HepG2 (cell line): Measurements from ENCODE around the gene IKZF3. TPM values are rescaled to one million over a fixed set of nuclear protein-coding genes. Genes with fewer than 3 reads are reported as not detected.

Experiments
- ATAC-seq: fragments of 200-7000 bp; cut with Tn5 transposase; 3 replicates; pipeline ENCODE4 v1.9.1; 2020; ENCODE audit warnings: mild to moderate bottlenecking, moderate library complexity
- BruUV-seq: library from RNA; stranded (reverse); fragments of 400-500 nt; replicated peaks from 2 replicates; lab custom pipeline; 2021; lab: Mats Ljungman, UMichigan
- CTCF ChIA-PET: fragments of 300-600 bp; formaldehyde crosslinking; extraction: SDS; loops from one replicate; lab custom pipeline; 2021; ENCODE audit warnings: low total read pairs, inconsistent platforms, low intra/inter-chr PET ratio; lab: Yijun Ruan, JAX
- POLR2A ChIA-PET: fragments of 350-600 bp; sonication (Branson Sonifier 250); formaldehyde crosslinking; loops from one replicate; lab custom pipeline; 2020; ENCODE audit warnings: antibody characterized with exemption, inconsistent platforms; lab: Yijun Ruan, JAX
- DNase-seq: peaks from one replicate; pipeline ENCODE4 v3.0.0-alpha.2; 2015; ENCODE audit warnings: low spot score
- FAIRE-seq: peaks from 3 replicates; lab custom pipeline; 2011; peaks lifted over from hg19 to GRCh38; lab: Jason Lieb, UNC
- H2AFZ ChIP-seq: one replicate; pipeline ENCODE4 v1.6.1; 2011; ENCODE audit warnings: low read length, inconsistent platforms
- H3K27ac ChIP-seq: fragments of 300-600 bp; 3 replicates; pipeline ENCODE4 v1.8.0; 2011; ENCODE audit warnings: mixed run types, mild to moderate bottlenecking, mixed read lengths, low read length, inconsistent platforms; ENCODE audit not compliant: insufficient read depth; ENCODE audit errors: extremely low read length
- H3K27me3 ChIP-seq, 2 experiments: fragments of 200-600 bp in 1 of 2; 2 replicates in 1 of 2; 3 replicates in 1 of 2; pipeline versions ENCODE4 v1.6.0 to v1.8.0; 2011; ENCODE audit warnings: low read length in 2 of 2, mild to moderate bottlenecking in 2 of 2, moderate library complexity in 2 of 2, inconsistent platforms in 1 of 2; ENCODE audit not compliant: insufficient read depth in 2 of 2, control insufficient read depth in 1 of 2
- H3K36me3 ChIP-seq, 2 experiments: fragments of 200-600 bp in 1 of 2; replicated peaks in 1 of 2; 2 replicates in 1 of 2; 3 replicates in 1 of 2; pipeline versions ENCODE4 v1.5.1 to v1.8.0; 2011; ENCODE audit warnings: low read length in 2 of 2, inconsistent platforms in 1 of 2; ENCODE audit not compliant: insufficient read depth in 2 of 2, control insufficient read depth in 1 of 2
- H3K4me1 ChIP-seq: 2 replicates; pipeline ENCODE4 v1.5.1; 2012; ENCODE audit warnings: low read length, inconsistent platforms; ENCODE audit not compliant: insufficient read depth
- H3K4me2 ChIP-seq: 2 replicates; pipeline ENCODE4 v1.6.0; 2011; ENCODE audit warnings: low read depth, low read length, inconsistent platforms
- H3K4me3 ChIP-seq, 3 experiments: fragments of 200-600 bp in 1 of 3; sonication (generic), shearing (Covaris generic) in 1 of 3; replicated peaks in 1 of 3; 2 replicates each; pipeline ENCODE4 v1.5.1; 2011 to 2016; ENCODE audit warnings: low read length in 3 of 3, inconsistent platforms in 2 of 3, low read depth in 2 of 3, mild to moderate bottlenecking in 2 of 3, control low read depth in 1 of 3, mixed read lengths in 1 of 3; ENCODE audit not compliant: insufficient read depth in 1 of 3
- H3K79me2 ChIP-seq: one replicate; pipeline ENCODE4 v1.6.1; 2011; ENCODE audit warnings: low read length, inconsistent platforms; ENCODE audit not compliant: insufficient read depth
- H3K9ac ChIP-seq: 2 replicates; pipeline ENCODE4 v1.6.0; 2011; ENCODE audit warnings: mild to moderate bottlenecking, low read depth, low read length, inconsistent platforms; ENCODE audit not compliant: insufficient read depth
- H3K9me3 ChIP-seq: 2 replicates; pipeline ENCODE4 v1.5.1; 2012; ENCODE audit warnings: mild to moderate bottlenecking, low read length
- H4K20me1 ChIP-seq: 2 replicates; pipeline ENCODE4 v1.6.0; 2011; ENCODE audit warnings: inconsistent platforms, mild to moderate bottlenecking, low read length, moderate library complexity; ENCODE audit not compliant: insufficient read depth
- FOXA3 ChIP-seq: IDR thresholded peaks from 2 replicates; pipeline ENCODE4 v1.6.1; 2016; ENCODE audit warnings: missing genetic modification reagents, missing compliant biosample characterization
- HES4 ChIP-seq: sonication (generic); formaldehyde crosslinking; IDR thresholded peaks from 2 replicates; pipeline ENCODE4 v1.9.0; 2021; ENCODE audit warnings: mild to moderate bottlenecking, missing genetic modification reagents, borderline replicate concordance
- HNF4A ChIP-seq: sonication (generic); formaldehyde crosslinking; IDR thresholded peaks from 2 replicates; pipeline ENCODE4 v1.4.0; 2020; ENCODE audit warnings: missing genetic modification reagents
- JARID2 ChIP-seq: sonication (generic); formaldehyde crosslinking; IDR thresholded peaks from 2 replicates; pipeline ENCODE4 v1.8.1; 2023; ENCODE audit warnings: missing genetic modification reagents, inconsistent platforms; ENCODE audit not compliant: insufficient replicate concordance
- KAT8 ChIP-seq: IDR thresholded peaks from 2 replicates; pipeline ENCODE4 v1.6.1; 2016; ENCODE audit warnings: missing genetic modification reagents, missing compliant biosample characterization
- NR1H2 ChIP-seq: sonication (generic); formaldehyde crosslinking; IDR thresholded peaks from 2 replicates; pipeline ENCODE4 v1.8.1; 2022; ENCODE audit warnings: low read depth, missing genetic modification reagents, borderline replicate concordance
- POLR2G ChIP-seq: fragments of 200-400 bp; formaldehyde crosslinking; IDR thresholded peaks from 2 replicates; pipeline ENCODE4 v1.6.1; 2018; ENCODE audit warnings: mild to moderate bottlenecking, low read depth, low read length, moderate library complexity
- THYN1 ChIP-seq: sonication (generic); formaldehyde crosslinking; IDR thresholded peaks from 2 replicates; pipeline ENCODE4 v1.8.1; 2023; ENCODE audit warnings: low read depth, mild to moderate bottlenecking, moderate library complexity, missing genetic modification reagents, borderline replicate concordance
- ZBTB20 ChIP-seq: sonication (generic); formaldehyde crosslinking; IDR thresholded peaks from 2 replicates; pipeline ENCODE4 v1.8.1; 2023; ENCODE audit warnings: missing genetic modification reagents, low read depth, mild to moderate bottlenecking, borderline replicate concordance
- ZNF121 ChIP-seq: sonication (generic); formaldehyde crosslinking; IDR thresholded peaks from 2 replicates; pipeline ENCODE4 v1.5.0; 2020; ENCODE audit warnings: mild to moderate bottlenecking, missing genetic modification reagents
- ZNF460 ChIP-seq: sonication (generic); formaldehyde crosslinking; IDR thresholded peaks from 2 replicates; pipeline ENCODE4 v1.5.1; 2020; ENCODE audit warnings: missing genetic modification reagents, mild to moderate bottlenecking, borderline replicate concordance
- ZNF567 ChIP-seq: sonication (generic); formaldehyde crosslinking; IDR thresholded peaks from 2 replicates; pipeline ENCODE4 v1.8.1; 2023; ENCODE audit warnings: mild to moderate bottlenecking, missing genetic modification reagents, borderline replicate concordance
- ZNF841 ChIP-seq: sonication (generic); formaldehyde crosslinking; IDR thresholded peaks from 2 replicates; pipeline ENCODE4 v1.8.1; 2023; ENCODE audit warnings: missing genetic modification reagents, borderline replicate concordance
- WGBS: methylation state at CpG from one replicate; pipeline ENCODE4 v1.1.6; 2017; ENCODE audit warnings: low lambda C conversion rate; 5-methylcytosine and 5-hydroxymethylcytosine counted together
- in situ Hi-C: cut with HindIII; loops from 2 replicates; pipeline ENCODE4 v1.10.0; 2017; ENCODE audit warnings: low pct_unique_long_range_greater_than_20kb; ENCODE audit not compliant: extremely low pct_ligation_motif_present
- intact Hi-C: fragments of 100-400 bp; cut with micrococcal nuclease; formaldehyde crosslinking; loops from one replicate; pipeline ENCODE4 v1.10.0; 2022; ENCODE audit not compliant: unreplicated experiment
- polyA plus RNA-seq, 8 experiments: library from polyadenylated mRNA; depleted of rRNA in 3 of 8; stranded (reverse) in 7 of 8; unstranded in 1 of 8; fragments of >200 nt; fragmentation: Illumina TruSeq in 4 of 8; extraction: Trizol in 4 of 8; gene quantifications; 2 replicates each; pipeline versions ENCODE4 v1.2.1 to v1.2.3, GENCODE V29; 2011 to 2016; ENCODE audit warnings: low read depth in 4 of 8, missing spikeins in 1 of 8, mixed read lengths in 1 of 8; ENCODE audit not compliant: insufficient read depth in 1 of 8
- total RNA-seq, 5 experiments: library from RNA; depleted of rRNA; stranded (reverse); fragments of >200 nt; fragmentation: Illumina TruSeq; extraction: Trizol; gene quantifications; 2 replicates each; pipeline ENCODE4 v1.2.3, GENCODE V29; 2016; ENCODE audit warnings: low read depth in 1 of 5
- TF ChIP-seq, protein P1 (sequence below): IDR thresholded peaks from 2 replicates; pipeline ENCODE4 v1.6.1; 2016; ENCODE audit warnings: missing compliant biosample characterization, missing genetic modification reagents, borderline replicate concordance
- TF ChIP-seq, protein P2 (sequence below): sonication (generic); formaldehyde crosslinking; IDR thresholded peaks from 2 replicates; pipeline ENCODE4 v1.4.0; 2020; ENCODE audit warnings: missing genetic modification reagents, low read depth, mild to moderate bottlenecking, borderline replicate concordance
- TF ChIP-seq, protein P3 (sequence below): sonication (generic); formaldehyde crosslinking; IDR thresholded peaks from 2 replicates; pipeline ENCODE4 v1.5.0; 2020; ENCODE audit warnings: missing genetic modification reagents

Gene IKZF3
- total and polyA plus RNA-seq, 2 of the 13 experiments (the other 11 are each of a cell fraction or from before 2014, with no cell fraction given), result not detected

DNA sequence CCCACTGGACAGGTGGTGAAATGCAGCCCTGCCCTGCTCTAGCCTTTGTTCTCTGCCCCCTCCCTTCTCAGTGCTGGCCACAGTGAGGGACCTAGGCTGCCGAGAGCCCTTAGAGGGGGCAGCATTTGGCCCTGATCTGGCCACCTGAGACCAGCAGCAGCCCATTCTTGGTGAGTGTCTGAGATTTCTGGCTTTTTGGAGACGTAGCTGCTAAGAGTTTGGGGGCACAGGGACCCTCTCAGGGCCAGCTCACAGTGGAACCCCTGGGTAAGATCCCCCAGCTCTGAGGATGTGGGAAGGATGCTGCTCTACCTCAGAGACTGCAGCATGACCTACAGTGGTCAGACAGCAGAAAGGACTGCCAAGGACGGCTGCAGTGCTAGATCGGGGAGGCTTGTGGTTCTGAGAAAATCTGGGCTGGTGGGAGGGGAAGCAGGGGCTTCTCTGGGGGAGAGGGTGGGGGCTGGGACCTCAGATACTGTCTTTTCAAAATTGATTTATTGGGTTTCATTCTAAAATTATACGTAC, 113.0 kb downstream of the IKZF3 start (continued):
- TF ChIP-seq ZNF121 (CRISPR knock-in tag) (peak; percentile 83), ZNF841 (no peak), KAT8 (no peak), POLR2G (no peak), THYN1 (no peak)

DNA sequence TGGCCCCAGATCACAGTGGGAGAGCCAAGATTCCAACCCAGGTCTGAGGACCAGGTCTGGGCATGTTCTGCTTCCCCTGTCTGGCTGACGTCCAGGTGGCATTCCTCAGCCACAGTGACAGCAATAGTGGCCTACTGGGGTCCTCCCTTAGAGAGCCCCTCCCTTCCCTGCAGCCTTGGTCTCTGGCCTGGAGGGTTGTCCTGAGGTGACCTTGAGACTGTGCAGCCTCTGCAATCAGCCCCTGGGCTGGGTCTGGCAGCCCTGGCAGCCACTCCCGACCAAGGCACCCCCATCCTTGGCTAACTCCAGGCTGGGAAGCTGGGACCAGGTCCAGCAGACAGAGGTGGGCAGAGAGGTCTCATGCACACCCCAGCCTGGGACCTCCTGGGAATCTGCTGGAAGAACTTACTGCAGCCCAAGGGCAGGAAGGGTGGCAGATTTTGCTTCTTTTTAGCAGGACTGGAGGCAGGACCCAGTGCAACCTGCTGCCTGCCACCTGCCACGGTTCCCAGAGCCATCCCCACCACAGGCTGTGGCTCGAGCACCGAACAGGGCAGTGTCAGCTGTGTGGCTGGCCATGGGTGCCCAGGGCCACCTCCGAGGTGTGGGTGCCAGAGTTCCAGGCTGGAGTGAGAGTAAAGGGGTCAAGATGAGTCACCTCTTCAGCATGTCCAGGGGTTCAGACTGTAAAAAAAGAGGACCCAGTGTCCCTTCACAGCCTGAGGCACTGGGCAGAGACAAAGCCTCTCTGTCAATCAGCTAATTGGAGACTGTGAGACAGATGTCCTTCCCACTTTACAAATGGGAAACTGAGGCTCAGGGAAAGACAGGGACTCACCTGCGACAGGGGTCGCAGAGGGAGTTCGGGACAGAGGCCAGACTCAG, 113.7 kb downstream of the IKZF3 start:
- POLR2A ChIA-PET, result interaction anchor here (1.0 to 5.2 kb wide), 10 partner anchors 11 to 113 kb away, joined by 3 to 79 read pairs (median 9); partner anchors contain the start of genes ERBB2, MIEN1, PGAP3 and STARD3
- CTCF ChIA-PET, result interaction anchor here (0.7 to 1.7 kb wide), 2 partner anchors 20 to 128 kb away, joined by 3 to 4 read pairs; partner anchors contain the start of gene MIEN1
- Histone ChIP-seq H3K4me2 (peak overlapping the region; percentile 78), H3K27me3 (peaks cover 0 to 5% of the 10 kb centered on the region in 2 experiments; a peak in 1 of 5 replicates), H3K9me3 (no peaks in the 10 kb centered on the region), H2AFZ (no peak overlapping the region), H3K4me3 (peak overlapping the region in 1 of 3 experiments; percentile 54; a peak in 2 of 6 replicates), H3K9ac (peak overlapping the region; percentile 42; the same call in 1 of the 2 replicates), H3K4me1 (peaks cover 69% of the 10 kb centered on the region), H3K27ac (peak overlapping the region; percentile 54), H4K20me1 (no peaks in the 10 kb centered on the region; the same call in 1 of the 2 replicates), H3K79me2 (no peaks in the 10 kb centered on the region), H3K36me3 (peaks cover 10 to 15% of the 10 kb centered on the region in 2 experiments; a peak in 4 of 5 replicates)
- intact Hi-C loops, result loop anchor here (1.0 to 5.0 kb wide), 2 partner anchors 10 to 78 kb away; no protein-coding TSS in a partner anchor
- FAIRE-seq (peak; percentile 59), DNase-seq (peak; percentile 84), ATAC-seq (peak; percentile 46)
- 6% methylated on average over 9 of the region's 9 CpGs for WGBS
- in situ Hi-C loops, result loop anchor here (5.0 kb wide), 2 partner anchors 78 to 128 kb away; no protein-coding TSS in a partner anchor
- BruUV-seq, result no TSS peak
- TF ChIP-seq, protein P1, sequence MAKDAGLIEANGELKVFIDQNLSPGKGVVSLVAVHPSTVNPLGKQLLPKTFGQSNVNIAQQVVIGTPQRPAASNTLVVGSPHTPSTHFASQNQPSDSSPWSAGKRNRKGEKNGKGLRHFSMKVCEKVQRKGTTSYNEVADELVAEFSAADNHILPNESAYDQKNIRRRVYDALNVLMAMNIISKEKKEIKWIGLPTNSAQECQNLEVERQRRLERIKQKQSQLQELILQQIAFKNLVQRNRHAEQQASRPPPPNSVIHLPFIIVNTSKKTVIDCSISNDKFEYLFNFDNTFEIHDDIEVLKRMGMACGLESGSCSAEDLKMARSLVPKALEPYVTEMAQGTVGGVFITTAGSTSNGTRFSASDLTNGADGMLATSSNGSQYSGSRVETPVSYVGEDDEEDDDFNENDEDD (CRISPR knock-in tag), result no peak
- TF ChIP-seq FOXA3 (CRISPR knock-in tag) (peak; percentile 39), HNF4A (CRISPR knock-in tag) (peak; percentile 94), HES4 (CRISPR knock-in tag) (no peak), ZBTB20 (CRISPR knock-in tag) (no peak), JARID2 (CRISPR knock-in tag) (no peak), NR1H2 (CRISPR knock-in tag) (no peak), ZNF567 (CRISPR knock-in tag) (peak; percentile 85; the same call in 1 of the 2 replicates), THYN1 (no peak), ZNF460 (no peak)
- TF ChIP-seq, protein P2, sequence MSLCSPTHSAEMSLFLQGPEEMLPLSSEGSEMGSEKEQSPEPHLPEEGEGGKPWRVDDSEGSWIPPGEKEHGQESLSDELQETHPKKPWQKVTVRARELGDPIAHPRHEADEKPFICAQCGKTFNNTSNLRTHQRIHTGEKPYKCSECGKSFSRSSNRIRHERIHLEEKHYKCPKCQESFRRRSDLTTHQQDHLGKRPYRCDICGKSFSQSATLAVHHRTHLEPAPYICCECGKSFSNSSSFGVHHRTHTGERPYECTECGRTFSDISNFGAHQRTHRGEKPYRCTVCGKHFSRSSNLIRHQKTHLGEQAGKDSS, result no peak; the same call in 1 of the 2 replicates
- TF ChIP-seq, protein P3, sequence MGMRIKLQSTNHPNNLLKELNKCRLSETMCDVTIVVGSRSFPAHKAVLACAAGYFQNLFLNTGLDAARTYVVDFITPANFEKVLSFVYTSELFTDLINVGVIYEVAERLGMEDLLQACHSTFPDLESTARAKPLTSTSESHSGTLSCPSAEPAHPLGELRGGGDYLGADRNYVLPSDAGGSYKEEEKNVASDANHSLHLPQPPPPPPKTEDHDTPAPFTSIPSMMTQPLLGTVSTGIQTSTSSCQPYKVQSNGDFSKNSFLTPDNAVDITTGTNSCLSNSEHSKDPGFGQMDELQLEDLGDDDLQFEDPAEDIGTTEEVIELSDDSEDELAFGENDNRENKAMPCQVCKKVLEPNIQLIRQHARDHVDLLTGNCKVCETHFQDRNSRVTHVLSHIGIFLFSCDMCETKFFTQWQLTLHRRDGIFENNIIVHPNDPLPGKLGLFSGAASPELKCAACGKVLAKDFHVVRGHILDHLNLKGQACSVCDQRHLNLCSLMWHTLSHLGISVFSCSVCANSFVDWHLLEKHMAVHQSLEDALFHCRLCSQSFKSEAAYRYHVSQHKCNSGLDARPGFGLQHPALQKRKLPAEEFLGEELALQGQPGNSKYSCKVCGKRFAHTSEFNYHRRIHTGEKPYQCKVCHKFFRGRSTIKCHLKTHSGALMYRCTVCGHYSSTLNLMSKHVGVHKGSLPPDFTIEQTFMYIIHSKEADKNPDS (CRISPR knock-in tag), result 0 out of 2 replicates have a peak, but pooled peaks have one; percentile 45
